PC-3 (cell line): ENCODE data around the gene NTNG1. TPM values are rescaled to one million over a fixed set of nuclear protein-coding genes. Genes with fewer than 3 reads are reported as not detected.

ENCODE experiments used
- ATAC-seq: fragments of 200-7000 bp; cut with Tn5 transposase; 2 replicates; pipeline ENCODE4 v1.9.1; 2020; ENCODE audit warnings: mild to moderate bottlenecking, moderate library complexity
- BruUV-seq: library from RNA; stranded (reverse); fragments of 400-500 nt; replicated peaks from 2 replicates; lab custom pipeline; 2021; lab: Mats Ljungman, UMichigan
- CTCF ChIA-PET: fragments of 300-600 bp; sonication (Branson Sonifier 250); formaldehyde crosslinking; loops from one replicate; lab custom pipeline; 2022; ENCODE audit warnings: antibody characterized with exemption; lab: Charles Lee
- POLR2A ChIA-PET: fragments of 300-600 bp; sonication (Branson Sonifier 250); formaldehyde crosslinking; loops from one replicate; lab custom pipeline; 2022; ENCODE audit warnings: antibody characterized with exemption; ENCODE audit not compliant: unreplicated experiment; lab: Charles Lee
- DNase-seq: peaks from one replicate; pipeline ENCODE4 v3.0.0-alpha.2; 2015
- H2AFZ ChIP-seq: fragments of 300-600 bp; sonication (generic); 2 replicates; pipeline ENCODE4 v1.6.0; 2016; ENCODE audit warnings: antibody characterized with exemption, low read length
- H3F3A ChIP-seq: fragments of 300-600 bp; sonication (generic); one replicate; pipeline ENCODE4 v1.6.0; 2017; ENCODE audit warnings: antibody characterized with exemption, low read length, control low read depth, mild to moderate bottlenecking; ENCODE audit not compliant: unreplicated experiment
- H3K27ac ChIP-seq: fragments of 300-600 bp; sonication (generic); 2 replicates; pipeline ENCODE4 v1.5.1; 2016; ENCODE audit warnings: mild to moderate bottlenecking, low read length
- H3K27me3 ChIP-seq: fragments of 300-600 bp; sonication (generic); 2 replicates; pipeline ENCODE4 v1.6.1; 2016; ENCODE audit warnings: low read length, mixed read lengths
- H3K36me3 ChIP-seq: fragments of 300-600 bp; sonication (generic); 2 replicates; pipeline ENCODE4 v1.6.1; 2016; ENCODE audit warnings: low read depth, mixed run types, low read length, mixed read lengths
- H3K4me1 ChIP-seq: fragments of 300-600 bp; sonication (generic); 2 replicates; pipeline ENCODE4 v1.5.1; 2016; ENCODE audit warnings: low read length; ENCODE audit not compliant: insufficient read depth
- H3K4me2 ChIP-seq: fragments of 300-600 bp; sonication (generic); 2 replicates; pipeline ENCODE4 v1.6.0; 2016; ENCODE audit warnings: low read length
- H3K4me3 ChIP-seq: fragments of 300-600 bp; sonication (generic); 2 replicates; pipeline ENCODE4 v1.5.1; 2016; ENCODE audit warnings: mild to moderate bottlenecking, low read length, mixed read lengths
- H3K79me2 ChIP-seq: fragments of 300-600 bp; sonication (generic); 2 replicates; pipeline ENCODE4 v1.6.1; 2017; ENCODE audit warnings: low read length, mixed read lengths
- H3K9ac ChIP-seq: fragments of 300-600 bp; sonication (generic); 2 replicates; pipeline ENCODE4 v1.6.0; 2016; ENCODE audit warnings: mild to moderate bottlenecking, low read length
- H3K9me2 ChIP-seq: fragments of 300-600 bp; sonication (generic); replicated peaks from 2 replicates; pipeline ENCODE4 v1.6.1; 2016; ENCODE audit warnings: mixed run types, low read length, mixed read lengths
- H3K9me3 ChIP-seq: fragments of 300-600 bp; sonication (generic); 2 replicates; pipeline ENCODE4 v1.6.1; 2016; ENCODE audit warnings: low read length, mixed read lengths
- H4K20me1 ChIP-seq: fragments of 300-600 bp; sonication (generic); 2 replicates; pipeline ENCODE4 v1.6.1; 2016; ENCODE audit warnings: low read length, mixed read lengths
- EZH2 ChIP-seq: fragments of 300-600 bp; sonication (generic); IDR thresholded peaks from one replicate; pipeline ENCODE4 v1.6.1; 2017; ENCODE audit warnings: antibody characterized with exemption, mild to moderate bottlenecking, low read length; ENCODE audit not compliant: unreplicated experiment
- EZH2phosphoT487 ChIP-seq: fragments of 300-600 bp; sonication (generic); IDR thresholded peaks from 2 replicates; pipeline ENCODE4 v1.6.1; 2018; ENCODE audit warnings: mild to moderate bottlenecking, antibody characterized with exemption, low read length, borderline replicate concordance
- intact Hi-C: fragments of 100-400 bp; cut with micrococcal nuclease; formaldehyde crosslinking; loops from 2 replicates; pipeline ENCODE4 v1.9.0; 2023
- total RNA-seq: library from RNA; depleted of rRNA; stranded (reverse); fragments of >200 nt; gene quantifications from 2 replicates; pipeline ENCODE4 v1.2.3, GENCODE V29; 2014
- TF ChIP-seq, protein P1 (sequence below): fragments of 300-600 bp; sonication (generic); conservative IDR thresholded peaks from 2 replicates; pipeline ENCODE4 v1.5.1; 2017; ENCODE audit warnings: antibody characterized with exemption, low read depth, mild to moderate bottlenecking, low read length

The NTNG1 gene
- total RNA-seq, 1 experiment from 2014 or later, result 6.7 TPM

DNA sequence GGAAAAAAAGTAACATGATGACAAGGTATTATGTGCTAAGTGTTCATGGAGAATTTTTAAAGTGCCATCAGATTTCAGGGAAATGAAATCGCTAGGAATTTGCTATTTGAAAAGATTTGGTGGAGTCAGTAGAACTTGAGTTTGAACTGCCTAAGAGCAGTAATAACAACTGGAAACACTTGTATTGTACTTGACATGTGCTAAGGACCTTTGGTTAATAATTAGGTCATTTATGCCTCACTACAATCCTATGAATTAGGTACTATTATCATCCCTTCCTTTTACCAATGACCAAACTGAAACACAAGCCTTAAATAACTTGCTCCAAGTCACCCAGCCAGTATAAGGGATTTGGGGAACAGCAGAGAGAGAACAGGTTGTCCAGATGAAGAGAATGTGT, 133.4 kb downstream of the NTNG1 start:
- Histone ChIP-seq H3K4me1 (no peaks in the 10 kb centered on the region), H3K79me2 (no peaks in the 10 kb centered on the region), H3K9ac (no peak overlapping the region), H3K36me3 (no peaks in the 10 kb centered on the region), H3K27ac (no peak overlapping the region), H3K4me3 (no peak overlapping the region), H3F3A (no peaks in the 10 kb centered on the region), H4K20me1 (no peaks in the 10 kb centered on the region), H2AFZ (no peak overlapping the region), H3K4me2 (no peak overlapping the region), H3K9me2 (no peaks in the 10 kb centered on the region), H3K27me3 (no peaks in the 10 kb centered on the region), H3K9me3 (no peaks in the 10 kb centered on the region)
- no TSS peak for BruUV-seq
- ChIA-PET CTCF (no interaction called here), POLR2A (no interaction called here)
- no peak for TF ChIP-seq EZH2
- no peak for TF ChIP-seq EZH2phosphoT487
- DNase-seq (no peak), ATAC-seq (no peak)
- intact Hi-C loops, result no loop called here

DNA sequence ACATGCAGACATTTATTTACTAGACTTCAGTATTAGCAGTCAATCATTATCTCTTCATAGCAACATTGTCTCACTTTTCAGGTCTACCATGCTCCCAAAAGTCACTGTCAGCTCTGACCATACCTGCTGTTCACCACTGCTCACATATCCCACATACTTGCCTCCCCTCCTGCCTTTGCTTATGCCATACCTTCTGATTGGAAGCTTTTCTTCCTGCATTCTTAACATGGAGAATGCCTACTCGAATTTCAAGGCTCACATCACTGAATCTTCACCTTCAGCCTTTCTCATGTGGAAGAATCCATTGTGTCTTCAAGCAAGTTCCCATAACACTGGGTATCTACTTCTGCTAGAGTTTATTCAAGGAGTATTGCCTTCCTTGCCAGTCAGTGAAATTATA, 135.4 kb downstream of the NTNG1 start:
- H3K9me3 ChIP-seq, result no peaks in the 10 kb centered on the region
- no TSS peak for BruUV-seq
- TF ChIP-seq EZH2, result no peak
- TF ChIP-seq, protein P1, sequence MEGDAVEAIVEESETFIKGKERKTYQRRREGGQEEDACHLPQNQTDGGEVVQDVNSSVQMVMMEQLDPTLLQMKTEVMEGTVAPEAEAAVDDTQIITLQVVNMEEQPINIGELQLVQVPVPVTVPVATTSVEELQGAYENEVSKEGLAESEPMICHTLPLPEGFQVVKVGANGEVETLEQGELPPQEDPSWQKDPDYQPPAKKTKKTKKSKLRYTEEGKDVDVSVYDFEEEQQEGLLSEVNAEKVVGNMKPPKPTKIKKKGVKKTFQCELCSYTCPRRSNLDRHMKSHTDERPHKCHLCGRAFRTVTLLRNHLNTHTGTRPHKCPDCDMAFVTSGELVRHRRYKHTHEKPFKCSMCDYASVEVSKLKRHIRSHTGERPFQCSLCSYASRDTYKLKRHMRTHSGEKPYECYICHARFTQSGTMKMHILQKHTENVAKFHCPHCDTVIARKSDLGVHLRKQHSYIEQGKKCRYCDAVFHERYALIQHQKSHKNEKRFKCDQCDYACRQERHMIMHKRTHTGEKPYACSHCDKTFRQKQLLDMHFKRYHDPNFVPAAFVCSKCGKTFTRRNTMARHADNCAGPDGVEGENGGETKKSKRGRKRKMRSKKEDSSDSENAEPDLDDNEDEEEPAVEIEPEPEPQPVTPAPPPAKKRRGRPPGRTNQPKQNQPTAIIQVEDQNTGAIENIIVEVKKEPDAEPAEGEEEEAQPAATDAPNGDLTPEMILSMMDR, result no peak
- TF ChIP-seq EZH2phosphoT487, result no peak
- CTCF ChIA-PET, result no interaction called here
- no peak overlapping the region for H3K27ac ChIP-seq
- no peak for DNase-seq
- no peak for ATAC-seq
- no peak overlapping the region for H3K4me3 ChIP-seq
- no peaks in the 10 kb centered on the region for H3K36me3 ChIP-seq
- H3K9ac ChIP-seq, result no peak overlapping the region
- no peaks in the 10 kb centered on the region for H3K79me2 ChIP-seq
- no peak overlapping the region for H3K4me2 ChIP-seq
- H3K9me2 ChIP-seq, result no peaks in the 10 kb centered on the region
- no peaks in the 10 kb centered on the region for H4K20me1 ChIP-seq
- H2AFZ ChIP-seq, result no peak overlapping the region
- intact Hi-C loops, result loop anchor here (2.0 to 5.0 kb wide), 2 partner anchors 251 to 475 kb away; no protein-coding TSS in a partner anchor
- POLR2A ChIA-PET, result no interaction called here
- H3K4me1 ChIP-seq, result no peaks in the 10 kb centered on the region
- H3F3A ChIP-seq, result no peaks in the 10 kb centered on the region
- H3K27me3 ChIP-seq, result no peaks in the 10 kb centered on the region

DNA sequence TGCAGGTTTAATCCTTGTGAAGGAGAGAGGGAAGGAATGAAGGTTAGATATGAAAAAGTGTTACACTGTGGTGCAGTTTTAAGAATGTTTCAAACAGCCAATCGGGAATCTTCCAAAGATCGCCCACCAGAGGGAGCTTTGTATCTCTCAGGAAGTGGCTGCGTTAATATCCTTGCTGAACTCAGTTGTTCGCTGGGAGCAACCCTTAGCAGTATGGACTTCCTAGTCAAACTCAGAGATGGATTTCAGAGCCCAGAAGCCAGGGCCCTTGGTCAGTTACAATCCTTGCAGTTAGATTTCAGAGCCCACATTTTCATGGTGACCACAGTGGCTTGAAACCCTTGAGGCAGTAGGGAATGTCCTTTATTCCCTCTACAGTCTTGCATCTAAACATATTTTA, 136.2 kb downstream of the NTNG1 start:
- H3K9ac ChIP-seq, result no peak overlapping the region
- no peaks in the 10 kb centered on the region for H3K9me2 ChIP-seq
- no peak for TF ChIP-seq EZH2
- TF ChIP-seq EZH2phosphoT487, result no peak
- TF ChIP-seq, protein P1, result peak; percentile 71
- H2AFZ ChIP-seq, result no peak overlapping the region
- intact Hi-C loops, result loop anchor here (2.0 to 5.0 kb wide), 2 partner anchors 250 to 474 kb away; no protein-coding TSS in a partner anchor
- no peaks in the 10 kb centered on the region for H3K4me1 ChIP-seq
- H3K4me2 ChIP-seq, result no peak overlapping the region
- BruUV-seq, result no TSS peak
- ATAC-seq (peak; percentile 37; the same call in 1 of the 2 replicates), DNase-seq (peak; percentile 65)
- CTCF ChIA-PET, result no interaction called here
- H3K27me3 ChIP-seq, result no peaks in the 10 kb centered on the region
- H3K9me3 ChIP-seq, result no peaks in the 10 kb centered on the region
- H3K36me3 ChIP-seq, result no peaks in the 10 kb centered on the region
- H3K79me2 ChIP-seq, result no peaks in the 10 kb centered on the region
- H3K4me3 ChIP-seq, result no peak overlapping the region
- no peaks in the 10 kb centered on the region for H3F3A ChIP-seq
- no peak overlapping the region for H3K27ac ChIP-seq
- POLR2A ChIA-PET, result no interaction called here
- H4K20me1 ChIP-seq, result no peaks in the 10 kb centered on the region
